H1 (cell line): ENCODE data around the gene TRMT10B. TPM values are rescaled to one million over a fixed set of nuclear protein-coding genes. Genes with fewer than 3 reads are reported as not detected.
A peak's percentile ranks its signal among the peaks of the same experiment; 100 is the strongest.

ENCODE experiments used
- CTCF ChIA-PET: fragments of 300-600 bp; sonication (Branson Sonifier 250); formaldehyde crosslinking; loops from one replicate; lab custom pipeline; 2021; ENCODE audit not compliant: partially characterized antibody; lab: Charles Lee
- POLR2A ChIA-PET: fragments of 300-600 bp; sonication (Branson Sonifier 250); formaldehyde crosslinking; loops from one replicate; lab custom pipeline; 2021; ENCODE audit warnings: inconsistent platforms; ENCODE audit not compliant: partially characterized antibody; lab: Charles Lee
- DNase-seq, 2 experiments: peaks; one replicate each; pipeline versions ENCODE4 v3.0.0 to v3.0.0-alpha.2; 2010 to 2022; ENCODE audit warnings: low spot score in 2 of 2, low read depth in 1 of 2, mixed read lengths in 1 of 2
- FAIRE-seq: peaks from 2 replicates; lab custom pipeline; 2011; peaks lifted over from hg19 to GRCh38; lab: Jason Lieb, UNC
- H2AFZ ChIP-seq: 2 replicates; pipeline ENCODE4 v1.8.1; 2012; ENCODE audit warnings: low read length, inconsistent platforms
- H2AK5ac ChIP-seq: 2 replicates; pipeline ENCODE4 v1.6.1; 2013; ENCODE audit warnings: low read depth, low read length
- H2BK120ac ChIP-seq: replicated peaks from 2 replicates; pipeline ENCODE3; 2013; ENCODE audit warnings: low read depth, low read length, inconsistent platforms
- H2BK12ac ChIP-seq: 2 replicates; pipeline ENCODE4 v1.6.1; 2013; ENCODE audit warnings: low read depth, low read length
- H2BK15ac ChIP-seq: 2 replicates; pipeline ENCODE4 v1.6.1; 2013; ENCODE audit warnings: low read length
- H2BK20ac ChIP-seq: 2 replicates; pipeline ENCODE4 v1.6.1; 2013; ENCODE audit warnings: low read length
- H2BK5ac ChIP-seq: 2 replicates; pipeline ENCODE4 v1.6.1; 2013; ENCODE audit warnings: low read depth, low read length
- H3K14ac ChIP-seq: 2 replicates; pipeline ENCODE4 v1.6.1; 2013; ENCODE audit warnings: inconsistent platforms; ENCODE audit not compliant: insufficient read length
- H3K18ac ChIP-seq: 2 replicates; pipeline ENCODE4 v1.6.1; 2013; ENCODE audit warnings: low read length; ENCODE audit errors: extremely low read depth
- H3K23ac ChIP-seq: 2 replicates; pipeline ENCODE4 v1.6.1; 2013; ENCODE audit warnings: inconsistent platforms; ENCODE audit not compliant: insufficient read length
- H3K23me2 ChIP-seq: 2 replicates; pipeline ENCODE4 v1.6.1; 2013; ENCODE audit warnings: low read depth, low read length
- H3K27ac ChIP-seq: 2 replicates; pipeline ENCODE4 v1.6.1; 2011; ENCODE audit warnings: low read depth, low read length, inconsistent platforms
- H3K27me3 ChIP-seq, 4 experiments: replicated peaks in 1 of 4; 1 replicate in 1 of 4; 2 replicates in 3 of 4; pipeline versions ENCODE4 v1.6.1 to v1.8.1; 2011 to 2013; ENCODE audit warnings: low read length in 3 of 4, mild to moderate bottlenecking in 3 of 4, inconsistent platforms in 2 of 4, mixed read lengths in 2 of 4, moderate library complexity in 1 of 4; ENCODE audit not compliant: control insufficient read depth in 3 of 4, insufficient read depth in 3 of 4; ENCODE audit errors: extremely low read depth in 1 of 4
- H3K36me3 ChIP-seq, 4 experiments: 2 replicates each; pipeline versions ENCODE4 v1.6.1 to v1.8.1; 2011 to 2013; ENCODE audit warnings: mild to moderate bottlenecking in 4 of 4, low read length in 3 of 4, moderate library complexity in 2 of 4, control low read depth in 1 of 4, inconsistent platforms in 1 of 4; ENCODE audit not compliant: insufficient read depth in 4 of 4, control insufficient read depth in 2 of 4
- H3K4ac ChIP-seq: replicated peaks from 2 replicates; pipeline ENCODE3; 2013; ENCODE audit warnings: low read length, low read depth, mixed read lengths, inconsistent platforms; ENCODE audit not compliant: insufficient read length
- H3K4me1 ChIP-seq, 4 experiments: replicated peaks in 1 of 4; 1 replicate in 1 of 4; 2 replicates in 3 of 4; pipeline versions ENCODE4 v1.6.1 to v1.8.1; 2011 to 2013; ENCODE audit warnings: low read length in 3 of 4, inconsistent platforms in 2 of 4, mixed read lengths in 1 of 4; ENCODE audit not compliant: insufficient read depth in 4 of 4, control insufficient read depth in 3 of 4
- H3K4me2 ChIP-seq, 2 experiments: 2 replicates each; pipeline versions ENCODE4 v1.6.1 to v1.8.1; 2011 to 2013; ENCODE audit warnings: low read depth in 2 of 2, low read length in 2 of 2, control low read depth in 1 of 2, inconsistent platforms in 1 of 2, mild to moderate bottlenecking in 1 of 2; ENCODE audit not compliant: insufficient read depth in 1 of 2
- H3K4me3 ChIP-seq, 4 experiments: fragments of 200-600, 300-600 bp in 1 of 4; sonication (generic), shearing (Covaris generic), sonication (Bioruptor Twin) in 1 of 4; 2 replicates each; pipeline versions ENCODE4 v1.5.1 to v1.8.1; 2011 to 2016; ENCODE audit warnings: low read length in 4 of 4, low read depth in 3 of 4, control low read depth in 2 of 4, inconsistent platforms in 2 of 4, mild to moderate bottlenecking in 2 of 4, mixed read lengths in 1 of 4, moderate library complexity in 1 of 4; ENCODE audit not compliant: insufficient read depth in 2 of 4; ENCODE audit errors: extremely low read depth in 1 of 4
- H3K56ac ChIP-seq: replicated peaks from 2 replicates; pipeline ENCODE3; 2013; ENCODE audit warnings: low read depth, mild to moderate bottlenecking, mixed read lengths, low read length, inconsistent platforms; ENCODE audit not compliant: insufficient read length
- H3K79me1 ChIP-seq: 2 replicates; pipeline ENCODE4 v1.6.1; 2013; ENCODE audit warnings: low read depth, low read length, control low read depth
- H3K79me2 ChIP-seq, 2 experiments: 2 replicates each; pipeline versions ENCODE4 v1.6.1 to v1.8.1; 2012 to 2013; ENCODE audit warnings: low read length in 2 of 2, mild to moderate bottlenecking in 2 of 2, inconsistent platforms in 1 of 2; ENCODE audit not compliant: insufficient read depth in 2 of 2, control insufficient read depth in 1 of 2
- H3K9ac ChIP-seq, 4 experiments: replicated peaks in 1 of 4; 1 replicate in 1 of 4; 2 replicates in 3 of 4; pipeline versions ENCODE4 v1.6.1 to v1.8.1; 2011 to 2013; ENCODE audit warnings: low read depth in 3 of 4, low read length in 3 of 4, control low read depth in 2 of 4, mild to moderate bottlenecking in 2 of 4, moderate library complexity in 2 of 4, inconsistent platforms in 1 of 4; ENCODE audit errors: extremely low read depth in 1 of 4
- H3K9me3 ChIP-seq, 2 experiments: 2 replicates each; pipeline versions ENCODE4 v1.6.1 to v1.8.1; 2012 to 2013; ENCODE audit warnings: mild to moderate bottlenecking in 2 of 2, moderate library complexity in 2 of 2, control low read depth in 1 of 2, inconsistent platforms in 1 of 2, low read depth in 1 of 2, low read length in 1 of 2, mixed read lengths in 1 of 2; ENCODE audit not compliant: insufficient read depth in 2 of 2
- H4K20me1 ChIP-seq, 2 experiments: replicated peaks in 1 of 2; 2 replicates each; pipeline versions ENCODE3 to v1.8.1; 2011 to 2013; ENCODE audit warnings: inconsistent platforms in 2 of 2, low read length in 2 of 2, mild to moderate bottlenecking in 1 of 2; ENCODE audit not compliant: insufficient read depth in 2 of 2, control insufficient read depth in 1 of 2
- H4K5ac ChIP-seq: 2 replicates; pipeline ENCODE4 v1.6.1; 2013; ENCODE audit warnings: low read length, low read depth, mixed read lengths, inconsistent platforms; ENCODE audit not compliant: insufficient read length
- H4K8ac ChIP-seq: 2 replicates; pipeline ENCODE4 v1.8.0; 2013; ENCODE audit warnings: mild to moderate bottlenecking, moderate library complexity, low read length, inconsistent platforms; ENCODE audit not compliant: insufficient read depth; ENCODE audit errors: extremely low read depth
- H4K91ac ChIP-seq: replicated peaks from 2 replicates; pipeline ENCODE3; 2013; ENCODE audit warnings: low read length, mixed read lengths, inconsistent platforms; ENCODE audit not compliant: insufficient read length
- BCL11A ChIP-seq, 2 experiments: IDR thresholded peaks; one replicate each; pipeline ENCODE4 v1.6.1; 2011; ENCODE audit warnings: low read depth in 2 of 2, low read length in 2 of 2, mild to moderate bottlenecking in 2 of 2
- CEBPB ChIP-seq: IDR thresholded peaks from 2 replicates; pipeline ENCODE4 v1.6.1; 2012; ENCODE audit warnings: low read depth, low read length
- GABPA ChIP-seq: IDR thresholded peaks from 2 replicates; pipeline ENCODE4 v1.6.1; 2011; ENCODE audit warnings: mild to moderate bottlenecking, low read length, moderate library complexity, borderline replicate concordance; ENCODE audit not compliant: insufficient read depth
- KDM4A ChIP-seq: IDR thresholded peaks from one replicate; pipeline ENCODE4 v1.7.1; 2012; ENCODE audit warnings: low read depth, mild to moderate bottlenecking, moderate library complexity, low read length, inconsistent platforms; ENCODE audit not compliant: severe bottlenecking
- POU5F1 ChIP-seq: IDR thresholded peaks from 2 replicates; pipeline ENCODE4 v1.6.1; 2011; ENCODE audit warnings: low read depth, mild to moderate bottlenecking, low read length, moderate library complexity
- SP1 ChIP-seq: IDR thresholded peaks from 2 replicates; pipeline ENCODE4 v1.6.1; 2011; ENCODE audit warnings: low read depth, low read length
- SRF ChIP-seq: IDR thresholded peaks from 2 replicates; pipeline ENCODE4 v1.6.1; 2011; ENCODE audit warnings: mild to moderate bottlenecking, low read depth, low read length, moderate library complexity
- TBP ChIP-seq: IDR thresholded peaks from 2 replicates; pipeline ENCODE4 v1.6.1; 2011; ENCODE audit warnings: low read depth, low read length, improper control_type of control experiment
- WGBS, 2 experiments: shearing (Covaris generic) in 1 of 2; methylation state at CpG; one replicate each; pipeline versions ENCODE4 v1.1.6 to v1.1.7; 2013 to 2015; ENCODE audit warnings: low lambda C conversion rate in 2 of 2, mixed read lengths in 2 of 2, inconsistent platforms in 1 of 2, low coverage in 1 of 2, missing lambda C conversion rate in 1 of 2; ENCODE audit not compliant: insufficient replicate concordance in 2 of 2, insufficient coverage in 1 of 2, insufficient read length in 1 of 2; ENCODE audit errors: extremely low coverage in 1 of 2, missing lambda C conversion rate in 1 of 2; 5-methylcytosine and 5-hydroxymethylcytosine counted together
- polyA plus RNA-seq, 7 experiments: library from polyadenylated mRNA; depleted of rRNA in 3 of 7; stranded (reverse) in 5 of 7; unstranded in 2 of 7; fragments of >200 nt in 5 of 7; fragments of 200-250 nt in 2 of 7; gene quantifications; 1 replicate in 5 of 7; 2 replicates in 1 of 7; 4 replicates in 1 of 7; pipeline versions ENCODE4 v1.2.1 to v1.2.3, GENCODE V29; 2011 to 2013; ENCODE audit warnings: missing spikeins in 2 of 7, mixed read lengths in 2 of 7
- total RNA-seq: library from RNA; stranded (reverse); fragmentation: NEBNext Ultra II Directional; extraction: Animal tissue kit (Norgen Biotek cat#: 25700); gene quantifications from 2 replicates; pipeline ENCODE4 v1.2.1, GENCODE V29; 2021
- TF ChIP-seq, protein P1 (sequence below): IDR thresholded peaks from 2 replicates; pipeline ENCODE4 v1.6.1; 2011; ENCODE audit warnings: low read depth, mild to moderate bottlenecking, low read length; ENCODE audit not compliant: insufficient read depth

The TRMT10B gene
- total and polyA plus RNA-seq, 2 of the 8 experiments (the other 6 are each of a cell fraction or from before 2014, with no cell fraction given) = 2.4 to 4.5 TPM

DNA sequence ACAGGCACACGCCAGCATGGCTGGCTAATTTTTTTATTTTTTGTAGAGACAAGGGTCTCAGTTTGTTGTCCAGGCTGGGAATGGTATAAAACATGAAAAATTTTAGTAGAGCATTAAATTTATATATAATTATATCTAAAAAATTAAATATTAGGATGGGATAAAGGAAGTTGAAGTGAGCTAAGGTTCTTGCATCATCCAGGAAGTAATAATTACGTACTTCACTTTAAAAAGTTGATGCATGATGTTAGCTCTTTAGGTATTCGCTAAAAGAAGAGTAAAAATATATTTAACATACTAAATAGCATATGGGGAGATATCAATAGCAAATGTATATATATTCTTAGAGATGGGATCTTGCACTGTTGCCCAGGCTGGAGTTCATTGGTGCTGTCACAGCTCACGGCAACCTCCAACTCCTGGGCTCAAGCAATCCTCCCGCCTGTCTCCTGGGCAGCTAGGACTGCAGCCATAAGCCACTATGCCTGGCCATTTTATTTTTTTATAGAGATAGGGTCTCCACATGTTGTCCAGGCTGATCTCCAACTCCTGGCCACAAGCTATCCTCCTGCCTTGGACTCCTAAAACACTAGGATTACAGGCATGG lies 59.3 kb downstream of the TRMT10B start:
- ChIA-PET POLR2A (interaction anchor here (0.6 to 3.3 kb wide), 2 partner anchors 12 to 16 kb away, joined by 3 to 11 read pairs; partner anchors contain the start of gene DCAF10), CTCF (interaction anchor here (0.8 kb wide), 1 partner anchor 220 kb away, joined by 3 read pairs; no protein-coding TSS in a partner anchor)
- Histone ChIP-seq H3K18ac (no peak overlapping the region), H3K79me1 (no peaks in the 10 kb centered on the region; the same call in 1 of the 2 replicates), H2AFZ (no peak overlapping the region), H3K36me3 (no peaks in the 10 kb centered on the region), H4K5ac (no peak overlapping the region), H3K4me2 (no peak overlapping the region), H4K91ac (no peak overlapping the region), H3K79me2 (no peaks in the 10 kb centered on the region), H2BK5ac (no peak overlapping the region), H2BK12ac (no peak overlapping the region), H3K23me2 (no peaks in the 10 kb centered on the region), H3K9ac (no peak overlapping the region), H3K27me3 (no peaks in the 10 kb centered on the region), H3K27ac (no peak overlapping the region), H4K20me1 (no peaks in the 10 kb centered on the region), H4K8ac (no peak overlapping the region), H2BK15ac (no peak overlapping the region), H3K4me3 (no peak overlapping the region), H2BK120ac (no peak overlapping the region), H2AK5ac (no peak overlapping the region), H2BK20ac (no peak overlapping the region), H3K23ac (no peak overlapping the region), H3K4me1 (no peaks in the 10 kb centered on the region), H3K14ac (no peak overlapping the region), H3K9me3 (no peaks in the 10 kb centered on the region), H3K4ac (no peak overlapping the region), H3K56ac (no peak overlapping the region)
- TF ChIP-seq SRF (no peak), GABPA (no peak), BCL11A (IDR thresholded peaks at IDR 0.05; ENCODE audit: low read depth in 2 of 2, low read length in 2 of 2) (no peak), KDM4A (no peak), POU5F1 (no peak), SP1 (no peak), TBP (no peak), CEBPB (0 out of 2 replicates have a peak, but pooled peaks have one; percentile 6)
- TF ChIP-seq, protein P1, sequence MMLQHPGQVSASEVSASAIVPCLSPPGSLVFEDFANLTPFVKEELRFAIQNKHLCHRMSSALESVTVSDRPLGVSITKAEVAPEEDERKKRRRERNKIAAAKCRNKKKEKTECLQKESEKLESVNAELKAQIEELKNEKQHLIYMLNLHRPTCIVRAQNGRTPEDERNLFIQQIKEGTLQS = no peak
- 91% methylated on average over 5 of the region's 5 CpGs; no CpG with 5 or more reads in 1 of the 2 experiments for WGBS, 2 experiments
- DNase-seq (no peak), FAIRE-seq (no peak)
